Fibroblast of skin of scalp (primary cell): Measurements from ENCODE around the gene DICER1.

Experiments used
- DNase-seq: peaks from one replicate; pipeline ENCODE4 v3.0.0-alpha.2; 2013

Gene DICER1

DNA sequence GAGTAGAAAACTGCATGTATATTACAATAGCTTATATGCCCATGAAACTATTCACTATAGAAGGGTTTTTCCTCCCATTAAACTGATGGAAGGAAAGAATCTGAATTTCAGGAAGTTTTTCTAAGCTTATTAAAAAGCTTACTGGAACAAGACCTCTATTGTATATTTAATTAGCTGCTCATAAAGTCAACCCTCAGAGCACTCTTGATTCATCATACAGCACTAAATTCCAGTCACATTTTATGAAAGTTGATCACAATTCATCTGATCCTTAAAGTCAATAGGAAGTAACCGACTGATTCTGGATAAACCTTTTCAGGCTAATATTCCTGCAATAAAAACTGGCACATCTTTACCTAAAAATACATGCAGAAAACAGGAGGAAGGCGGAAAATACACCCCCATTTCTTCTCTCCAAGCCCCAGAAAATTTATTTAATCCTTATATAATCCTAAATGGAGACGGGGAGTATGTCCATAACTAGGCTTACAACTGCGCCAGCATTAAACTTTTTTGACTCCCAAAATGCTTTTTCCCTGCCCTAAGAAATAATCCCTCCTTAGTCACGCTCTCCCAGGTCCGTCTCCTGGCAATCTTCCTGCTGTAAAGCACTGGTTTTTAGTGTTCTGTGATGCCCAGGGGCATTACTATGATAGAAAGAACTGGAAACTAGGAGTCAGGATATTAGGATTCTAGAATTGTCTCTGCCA lies 35.3 kb downstream of the DICER1 start:
- DNase-seq, result no peak

DNA sequence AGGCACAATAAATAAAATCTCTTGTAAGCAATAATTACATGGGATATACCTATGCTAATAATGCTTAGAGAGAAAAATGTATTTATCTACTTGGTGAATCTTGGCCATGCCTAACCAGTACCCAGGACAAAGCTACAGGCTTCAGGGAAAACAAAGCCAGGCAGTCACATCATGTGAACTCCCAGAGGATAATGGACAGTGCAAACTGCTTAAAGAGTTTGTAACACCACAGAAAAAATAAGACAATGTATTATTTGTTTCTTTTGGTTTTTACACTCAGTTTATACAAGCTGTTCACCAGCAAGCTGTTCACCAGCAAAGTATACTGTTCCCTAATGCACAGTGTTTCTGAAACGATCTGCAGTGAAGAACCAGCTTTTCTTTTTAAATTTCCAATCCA lies 38.0 kb downstream of the DICER1 start:
- no peak for DNase-seq

DNA sequence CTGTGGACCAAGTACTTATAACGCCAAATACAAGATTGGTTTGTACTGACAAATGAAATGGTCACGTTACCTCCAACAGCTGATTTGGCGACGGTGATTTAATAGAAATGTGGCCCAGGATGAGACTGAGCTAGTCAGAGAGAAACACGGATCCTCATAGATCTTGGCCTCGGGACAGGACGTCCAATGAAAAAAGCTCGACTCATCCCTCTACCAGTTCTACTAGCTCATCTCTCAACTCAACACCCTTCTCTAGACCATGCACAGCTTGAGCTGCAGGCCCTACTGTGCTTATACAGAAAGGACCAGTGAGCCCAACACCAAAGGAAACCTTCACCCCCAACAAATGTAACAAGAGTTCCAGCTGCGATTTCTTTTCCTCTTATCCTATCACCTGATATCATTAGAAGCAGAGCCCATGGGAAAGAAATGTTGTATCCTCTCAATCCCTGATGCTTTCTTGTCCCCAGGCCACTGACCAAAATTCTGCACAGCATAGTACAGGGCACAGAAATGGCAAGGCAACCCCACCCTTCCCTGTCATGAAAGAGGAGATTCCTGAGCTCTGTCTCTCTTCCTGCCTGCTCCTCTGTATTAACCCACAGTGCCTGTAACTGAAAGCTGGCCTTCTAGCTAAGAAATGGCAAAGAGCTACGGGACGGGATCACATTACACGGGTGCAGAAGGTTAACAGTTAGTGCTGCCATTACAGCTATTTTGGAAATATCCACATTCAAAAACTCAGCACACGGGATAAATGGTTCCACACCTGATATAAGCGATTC lies 39.2 kb downstream of the DICER1 start:
- no peak for DNase-seq

DNA sequence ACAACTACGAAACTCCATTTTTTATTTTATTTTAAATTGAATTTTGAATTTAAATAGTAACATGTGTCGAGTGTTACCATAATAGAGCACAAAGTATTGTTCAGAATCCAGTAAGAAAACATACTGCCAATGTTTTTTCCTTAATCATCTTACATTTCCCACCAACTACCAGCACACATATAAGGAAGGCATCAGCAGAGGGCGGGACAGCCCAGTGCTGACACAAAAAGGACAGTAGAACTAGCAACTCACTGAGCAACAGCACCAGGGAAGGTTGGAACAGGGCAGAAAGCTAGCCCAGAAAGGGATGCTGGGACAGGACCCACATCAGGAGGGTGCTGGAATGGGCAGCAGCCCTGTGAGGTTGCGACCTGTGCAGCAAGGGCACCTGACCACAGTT lies 43.9 kb downstream of the DICER1 start:
- DNase-seq, result no peak

DNA sequence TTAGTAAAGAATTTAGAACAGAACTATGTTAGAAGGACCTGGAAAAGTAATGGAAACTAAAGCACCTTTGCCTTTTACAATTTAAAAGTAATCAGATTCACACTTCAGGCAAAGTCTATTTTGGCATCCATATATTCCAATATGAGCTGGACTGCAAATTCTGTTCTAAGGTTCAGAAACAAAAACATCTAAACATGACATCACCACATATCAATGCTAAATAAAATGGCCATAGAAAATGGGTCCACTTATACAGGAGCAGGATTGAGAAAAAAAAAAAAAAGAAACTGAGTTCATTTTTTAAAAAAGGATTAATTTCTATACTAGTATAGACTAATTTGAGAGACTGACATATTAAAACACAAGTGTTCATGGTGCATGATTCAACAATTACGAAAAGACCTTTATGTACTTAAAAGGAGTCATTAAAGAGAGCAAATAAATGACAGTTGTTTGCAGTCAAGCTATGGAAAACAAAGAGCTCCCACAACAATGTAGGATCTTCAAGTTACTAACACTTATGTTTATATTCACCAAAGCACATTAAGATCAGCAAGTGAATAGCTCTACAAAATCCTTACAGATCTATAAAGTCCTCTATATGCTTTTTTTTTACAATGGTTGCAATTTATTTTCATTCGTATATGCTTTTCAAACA lies 45.7 kb downstream of the DICER1 start:
- no peak for DNase-seq

DNA sequence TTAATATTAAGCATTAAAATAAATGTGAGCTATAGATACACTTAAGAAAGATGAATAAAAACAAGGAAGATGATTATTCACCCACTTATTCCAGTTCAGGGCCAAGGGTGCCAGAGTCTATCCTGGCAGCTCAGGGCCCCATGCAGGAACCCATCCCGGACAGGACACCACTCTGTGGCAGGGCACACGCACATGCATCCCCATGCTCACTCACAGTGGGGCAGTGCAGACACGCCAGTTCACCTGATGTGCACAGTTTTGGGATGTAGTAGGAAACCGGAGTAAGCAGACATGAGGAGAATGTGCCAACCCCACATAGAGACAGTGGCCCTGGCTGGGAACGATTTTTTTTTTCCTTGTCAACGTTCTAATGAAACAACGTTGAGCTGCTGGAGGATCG lies 47.2 kb downstream of the DICER1 start:
- no peak for DNase-seq

DNA sequence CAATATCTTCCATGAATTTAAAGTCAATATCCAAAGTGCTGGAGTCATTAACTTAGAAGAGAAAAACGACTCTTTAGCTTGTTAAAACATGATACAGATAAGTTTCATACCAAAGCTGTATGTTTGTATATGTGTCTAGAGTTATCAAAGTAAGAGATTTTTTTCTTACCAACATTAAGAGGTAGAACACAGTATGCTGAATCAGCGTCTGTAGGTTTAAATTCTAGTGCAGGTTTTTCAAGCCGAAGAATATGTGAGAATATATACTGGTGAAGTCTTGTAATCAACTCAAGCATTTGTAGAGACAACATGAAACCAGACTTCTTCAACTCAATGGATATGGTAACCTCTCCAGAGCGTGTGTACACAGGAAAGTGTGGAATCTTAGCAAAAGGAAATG lies 49.6 kb downstream of the DICER1 start:
- no peak for DNase-seq

DNA sequence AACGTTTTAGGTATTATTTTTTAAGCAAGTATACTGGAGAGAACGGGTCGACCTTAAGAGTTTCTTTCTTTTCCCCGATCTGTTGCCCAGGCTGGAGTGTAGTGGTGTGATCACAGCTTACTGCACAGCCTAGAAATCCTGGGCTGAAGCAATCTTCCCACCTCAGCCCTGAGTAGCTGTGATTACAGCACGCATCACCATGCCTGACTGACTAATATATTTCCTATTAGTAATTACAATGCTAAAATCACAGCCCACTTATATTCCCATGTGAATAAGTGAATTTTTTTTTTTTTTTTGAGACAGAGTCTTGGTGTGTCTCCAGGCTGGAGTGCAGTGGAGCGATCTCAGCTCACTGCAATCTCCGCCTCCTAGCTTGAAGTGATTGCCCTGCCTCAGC lies 50.4 kb downstream of the DICER1 start:
- peak; percentile 19 for DNase-seq

DNA sequence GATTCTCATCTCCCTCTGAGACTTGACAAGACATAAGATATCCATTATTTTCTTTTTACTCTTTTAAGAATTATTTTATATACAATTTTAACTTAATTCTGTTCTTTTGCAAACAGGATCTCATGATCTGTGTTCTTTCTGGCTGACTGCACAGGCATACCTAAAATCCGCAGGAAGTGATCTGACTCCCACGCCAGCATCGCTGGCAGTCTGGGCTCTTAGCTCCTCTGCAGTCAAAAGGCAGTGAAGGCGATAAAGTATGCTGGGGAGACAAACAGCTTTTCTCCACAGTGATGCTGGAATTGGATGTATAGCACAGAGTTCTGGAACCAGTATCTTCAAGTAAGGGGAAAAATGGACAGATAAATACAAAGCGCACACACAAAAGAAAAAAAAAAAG lies 52.4 kb downstream of the DICER1 start:
- DNase-seq, result no peak

DNA sequence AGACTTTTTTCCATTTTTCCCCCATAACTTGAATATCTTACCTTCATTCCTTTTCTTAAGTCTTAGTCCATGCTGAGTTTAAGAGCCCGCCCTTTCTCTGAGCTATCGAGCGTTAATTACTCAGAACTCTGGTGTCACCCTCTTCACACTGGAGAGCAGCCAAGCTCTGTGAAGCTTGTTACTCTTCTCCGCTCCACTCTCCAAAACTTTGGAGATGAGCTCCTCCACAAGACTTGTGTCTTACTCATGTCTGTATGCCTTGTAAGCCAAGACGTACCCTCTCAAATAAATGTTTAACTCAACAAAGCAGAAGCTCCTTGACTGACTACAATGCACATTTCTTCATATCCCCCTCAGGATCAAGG lies 54.7 kb downstream of the DICER1 start:
- no peak for DNase-seq

DNA sequence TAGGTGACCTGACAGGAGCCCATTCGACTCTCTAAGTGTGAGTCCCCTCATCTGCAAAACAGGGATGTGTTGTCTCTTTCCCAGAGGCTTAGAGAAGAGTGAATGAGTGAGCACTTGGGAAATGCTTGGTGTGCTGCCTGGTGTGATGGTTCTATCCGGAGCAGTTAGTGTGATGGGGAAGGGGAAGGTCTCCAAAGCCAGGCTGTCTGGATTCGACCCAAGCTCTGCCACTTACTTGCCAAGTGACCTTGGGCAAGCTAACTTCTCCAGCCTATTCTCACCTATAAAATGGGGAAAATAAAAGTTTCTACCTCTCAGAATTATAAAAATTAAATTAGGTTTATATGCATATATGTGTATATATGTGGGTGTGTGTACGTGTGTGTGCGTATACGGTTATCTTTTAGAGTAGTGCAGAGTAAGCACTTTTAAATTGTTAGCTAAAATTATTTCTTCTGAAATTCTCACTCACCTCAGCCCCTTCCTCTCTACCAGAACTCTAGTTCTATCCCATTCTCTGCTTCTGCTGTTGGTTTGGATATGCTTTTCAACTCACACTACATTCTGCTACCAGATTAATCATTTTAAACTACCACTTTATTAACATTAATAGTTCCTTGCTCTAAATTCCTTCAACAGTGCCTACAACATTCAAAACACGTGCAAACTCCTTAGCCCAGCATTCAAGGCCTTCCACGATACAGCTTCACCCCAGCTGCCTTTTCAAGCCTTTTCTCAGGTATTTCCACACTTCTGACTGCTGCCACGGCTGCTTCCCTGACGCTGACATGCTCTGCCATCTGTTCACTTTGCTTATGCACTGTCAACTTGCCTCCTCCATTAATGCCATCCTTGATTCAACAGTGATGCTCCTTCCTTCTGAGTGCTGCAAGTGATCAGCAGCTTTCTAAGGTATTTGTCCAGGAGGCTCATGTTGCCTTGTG lies 55.3 kb downstream of the DICER1 start:
- DNase-seq, result no peak

DNA sequence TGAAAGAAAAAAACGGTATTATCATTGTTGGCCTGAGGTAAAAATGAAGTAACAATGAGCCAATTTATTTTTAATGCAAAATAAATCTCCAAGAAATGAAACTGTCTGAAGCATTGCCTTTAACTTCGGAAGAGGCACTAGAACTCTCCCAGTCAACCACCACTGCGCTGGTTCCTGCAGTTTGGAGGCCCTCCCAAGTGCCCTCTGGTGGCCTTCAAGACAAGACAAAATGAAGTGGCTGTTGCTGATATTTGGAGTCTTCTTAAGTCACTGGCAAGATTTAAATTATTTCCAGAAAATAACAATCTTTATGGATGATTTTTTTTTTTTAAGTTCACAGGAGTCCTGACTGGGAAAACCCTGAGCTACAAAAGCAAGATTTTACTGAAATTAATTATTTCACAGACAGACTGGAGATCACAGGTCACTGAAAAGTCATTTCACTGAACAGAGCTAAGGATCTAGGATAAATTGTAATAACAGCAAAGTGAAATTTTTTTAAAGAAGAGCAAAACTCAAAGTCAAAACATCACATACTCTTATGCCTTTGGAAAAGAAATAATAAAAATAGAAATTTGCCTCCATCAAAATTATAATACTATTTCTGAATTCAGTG lies 58.2 kb downstream of the DICER1 start:
- peak; percentile 81 for DNase-seq

DNA sequence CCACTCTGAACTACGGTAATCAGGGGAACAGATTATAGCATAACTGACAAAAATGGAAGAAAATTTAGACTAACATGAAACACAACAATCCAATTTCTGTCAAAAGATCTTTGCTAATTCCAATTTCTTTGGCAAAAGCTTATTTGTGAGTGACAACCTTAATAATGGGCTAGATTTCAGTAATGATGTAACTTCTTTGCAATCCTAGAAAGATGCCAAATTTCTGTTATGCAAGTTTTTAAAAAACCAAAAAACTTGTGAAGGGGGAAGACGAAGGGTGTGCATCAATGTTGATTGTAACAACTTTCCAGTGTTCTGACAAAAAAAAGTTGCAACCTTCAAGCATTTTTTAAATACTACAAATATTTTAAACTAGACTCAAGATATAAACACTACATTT lies 59.9 kb downstream of the DICER1 start:
- DNase-seq, result peak; percentile 71

DNA sequence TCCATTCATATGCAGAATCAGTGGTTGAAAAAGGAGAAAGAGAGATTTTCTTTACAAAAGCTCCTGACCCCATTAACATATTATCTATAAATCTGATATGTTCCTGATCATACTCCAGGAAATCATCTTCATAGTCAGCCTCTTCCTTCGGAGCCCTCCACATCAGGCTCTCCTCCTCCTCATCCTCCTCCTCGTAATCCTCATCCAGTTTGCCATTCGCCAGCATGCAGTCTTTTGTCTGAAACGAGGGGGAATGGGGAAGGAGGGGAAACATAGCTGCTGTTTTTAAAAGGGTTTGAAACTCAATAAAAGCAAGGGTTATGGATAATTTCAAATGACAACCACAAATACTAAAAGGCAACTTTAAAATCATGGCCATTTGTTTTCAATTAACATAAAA lies 60.9 kb downstream of the DICER1 start:
- no peak for DNase-seq

DNA sequence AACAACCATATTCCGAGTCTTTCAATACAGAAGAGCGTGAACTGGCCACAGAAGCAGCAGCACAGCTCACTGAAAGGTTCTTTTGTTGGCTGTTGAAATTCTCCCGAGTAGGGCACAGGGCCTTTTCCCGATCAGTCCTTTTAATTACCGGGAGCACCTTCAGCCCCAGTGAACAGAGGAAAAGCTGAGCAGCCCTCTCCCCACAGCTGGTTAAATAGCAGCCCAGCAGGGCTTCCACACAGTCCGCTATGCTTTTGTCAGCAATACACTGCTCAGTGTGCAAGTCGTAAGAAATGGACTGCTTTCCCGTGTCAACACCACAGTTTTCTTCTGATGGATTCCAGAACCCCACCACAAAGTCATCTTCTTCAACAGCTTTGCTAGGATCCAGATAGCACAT lies 61.3 kb downstream of the DICER1 start:
- peak; percentile 14 for DNase-seq

DNA sequence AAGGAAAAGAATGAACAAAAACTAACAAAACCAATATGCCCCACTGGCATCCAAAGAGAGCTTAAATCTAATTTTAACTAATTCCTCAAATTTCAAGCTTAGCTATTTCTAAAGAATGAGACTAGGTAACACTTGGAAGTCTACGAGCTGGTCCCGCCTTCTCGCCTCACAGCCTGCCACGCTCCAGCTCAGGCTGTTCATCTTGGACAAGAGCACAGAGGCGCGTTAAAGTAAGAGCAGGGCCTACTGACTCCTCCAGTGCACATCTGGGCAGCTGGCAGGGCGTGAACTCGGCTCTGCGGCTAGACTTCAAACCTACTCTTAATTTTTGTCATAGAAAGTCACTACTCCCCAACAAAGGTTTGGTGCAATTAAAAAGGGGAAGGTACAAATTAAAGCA lies 64.6 kb downstream of the DICER1 start:
- DNase-seq, result no peak

DNA sequence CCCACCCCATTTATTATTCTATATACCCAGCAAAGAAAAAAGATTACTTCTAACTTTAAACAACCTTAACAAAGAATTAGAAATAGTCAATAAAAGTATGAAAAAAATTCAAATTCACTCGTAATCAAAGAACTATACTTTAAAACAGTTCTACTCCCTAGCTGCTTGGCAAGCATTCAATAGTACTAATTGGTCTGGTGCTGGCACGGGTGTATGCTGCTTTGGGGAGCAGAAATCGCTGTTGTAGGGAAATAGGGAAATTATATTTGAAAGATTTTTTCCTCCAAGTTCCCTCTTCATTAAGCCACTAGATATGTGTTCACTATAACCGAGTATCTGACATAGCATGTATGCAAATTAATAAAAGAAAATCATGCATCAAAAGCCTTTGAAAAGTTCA lies 65.7 kb downstream of the DICER1 start:
- no peak for DNase-seq

DNA sequence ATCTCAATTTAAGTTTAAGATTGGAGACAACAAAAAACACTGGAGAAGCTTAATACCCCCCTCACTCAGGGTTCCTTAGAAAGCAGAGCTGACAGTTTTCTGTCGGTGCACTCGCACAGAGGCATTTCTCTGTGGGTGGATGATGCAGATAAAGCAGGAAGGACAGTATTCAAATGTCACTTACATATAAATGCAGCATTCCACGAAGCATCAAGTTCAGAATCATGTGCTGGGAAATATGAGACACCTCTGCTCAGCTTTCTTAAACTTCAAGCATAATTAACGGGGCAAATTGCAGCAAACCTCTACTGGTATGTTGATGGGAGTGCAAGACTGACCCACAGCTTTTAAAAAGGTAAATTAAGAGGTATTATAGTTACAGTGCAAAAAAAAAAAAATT lies 68.7 kb downstream of the DICER1 start:
- DNase-seq, result no peak

DNA sequence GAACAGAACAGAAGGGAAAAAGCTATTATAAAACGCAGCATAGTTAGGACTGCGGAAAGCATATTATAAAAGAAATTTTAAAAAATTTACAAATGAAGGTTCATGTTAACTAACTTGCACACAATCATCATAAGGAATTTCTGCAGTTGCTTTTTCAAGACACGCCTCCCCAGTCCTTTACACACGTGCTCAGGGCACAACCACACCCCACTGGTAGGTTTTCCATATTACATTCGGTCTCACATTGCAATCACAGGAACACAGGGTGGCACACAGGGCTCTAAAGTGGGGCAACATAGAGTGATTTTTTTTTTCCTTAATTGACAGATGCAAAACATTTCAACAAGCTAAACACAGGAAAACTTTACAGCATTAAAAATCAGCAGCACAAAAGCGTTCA lies 69.7 kb downstream of the DICER1 start:
- DNase-seq, result no peak

DNA sequence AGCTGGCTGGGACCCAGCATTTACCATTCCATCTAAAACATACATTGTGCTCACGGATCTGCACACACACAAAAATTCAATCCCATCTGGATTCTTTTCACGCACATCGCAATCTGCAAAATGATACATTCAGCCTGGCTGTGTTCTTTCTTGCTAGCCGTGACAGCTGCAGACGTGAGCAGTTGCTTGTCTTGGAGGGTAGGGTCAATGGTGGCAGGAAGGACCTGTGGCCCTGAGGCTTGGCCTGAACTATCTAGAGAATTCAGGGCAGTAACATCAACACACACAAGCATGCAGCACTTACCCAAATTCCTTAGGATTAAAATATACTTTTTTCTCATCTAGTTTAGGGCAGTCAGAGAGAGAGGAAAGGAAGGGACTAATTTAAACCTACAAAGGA lies 72.0 kb downstream of the DICER1 start:
- no peak for DNase-seq

DNA sequence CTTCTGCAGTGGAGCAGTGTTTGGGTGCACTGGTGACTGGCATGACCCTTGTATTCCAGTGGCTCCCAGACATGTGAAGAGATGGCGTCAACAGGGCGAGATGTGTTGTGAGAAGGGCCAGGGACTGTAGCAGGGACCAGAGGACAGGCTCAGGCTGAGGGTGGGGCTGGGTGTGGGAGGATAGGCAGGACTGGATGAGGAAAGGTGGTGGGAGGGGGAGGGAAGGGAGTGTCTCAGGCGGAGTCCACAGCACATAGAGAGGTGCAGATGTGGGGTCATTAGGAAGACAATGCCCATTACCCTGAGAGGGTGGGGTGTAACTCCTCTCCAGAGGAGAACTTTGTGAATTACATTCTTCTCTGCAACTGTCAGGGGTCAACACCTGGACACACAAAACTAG lies 78.5 kb downstream of the DICER1 start:
- no peak for DNase-seq

DNA sequence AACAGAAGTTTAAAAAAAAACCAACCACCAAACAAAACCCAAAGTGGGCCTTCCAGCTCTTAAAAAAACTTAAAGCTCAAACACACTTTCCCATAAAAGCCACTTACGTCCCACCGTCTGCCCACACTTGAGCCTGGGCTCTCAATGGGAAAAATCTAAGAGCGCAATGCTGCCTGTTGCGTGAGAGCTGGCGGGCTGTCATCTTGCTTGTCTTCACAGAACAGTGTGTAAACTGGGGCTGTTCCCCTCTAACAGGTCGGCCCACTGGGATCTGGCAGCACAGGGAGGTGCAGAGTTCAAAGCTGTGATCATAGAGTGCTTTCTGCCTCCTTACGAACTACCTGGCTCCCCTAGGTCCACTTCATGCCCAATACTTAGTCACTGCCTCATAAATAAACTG lies 80.0 kb downstream of the DICER1 start:
- no peak for DNase-seq
